Smooth muscle cell (in vitro differentiated cells): ENCODE measurements around the gene OR10J4. TPM values are rescaled to one million over a fixed set of nuclear protein-coding genes. Genes with fewer than 3 reads are reported as not detected.

ENCODE experiments used
- DNase-seq: peaks from one replicate; lab custom pipeline; 2025; ENCODE audit not compliant: unreplicated experiment; lab: John Stamatoyannopoulos, UW
- H2AFZ ChIP-seq: fragments of 200-600 bp; sonication (generic); 2 replicates; pipeline ENCODE4 v1.6.0; 2016; ENCODE audit warnings: antibody characterized with exemption, low read depth, mild to moderate bottlenecking
- H3F3A ChIP-seq: fragments of 200-600 bp; sonication (generic); 2 replicates; pipeline ENCODE4 v1.6.0; 2017; ENCODE audit warnings: antibody characterized with exemption, low read depth
- H3K27ac ChIP-seq: fragments of 200-600 bp; sonication (generic); 2 replicates; pipeline ENCODE4 v1.5.1; 2016; ENCODE audit warnings: low read depth, mild to moderate bottlenecking
- H3K27me3 ChIP-seq: fragments of 200-600 bp; sonication (generic); 2 replicates; pipeline ENCODE4 v1.6.1; 2016; ENCODE audit warnings: low read depth, mild to moderate bottlenecking
- H3K36me3 ChIP-seq: fragments of 200-600 bp; sonication (generic); 2 replicates; pipeline ENCODE4 v1.5.1; 2016; ENCODE audit warnings: low read depth
- H3K4me1 ChIP-seq: fragments of 200-600 bp; sonication (generic); 2 replicates; pipeline ENCODE4 v1.5.1; 2016; ENCODE audit warnings: low read depth
- H3K4me2 ChIP-seq: fragments of 200-600 bp; sonication (generic); 2 replicates; pipeline ENCODE4 v1.6.0; 2016; ENCODE audit warnings: mild to moderate bottlenecking
- H3K4me3 ChIP-seq: fragments of 200-600 bp; sonication (generic); 2 replicates; pipeline ENCODE4 v1.5.1; 2016; ENCODE audit warnings: mild to moderate bottlenecking
- H3K79me2 ChIP-seq: fragments of 200-600 bp; sonication (generic); 2 replicates; pipeline ENCODE4 v1.6.0; 2016; ENCODE audit warnings: low read depth, mild to moderate bottlenecking
- H3K9ac ChIP-seq: fragments of 200-600 bp; sonication (generic); 2 replicates; pipeline ENCODE4 v1.6.0; 2016; ENCODE audit warnings: low read depth
- H3K9me3 ChIP-seq: fragments of 200-600 bp; sonication (generic); replicated peaks from 2 replicates; pipeline ENCODE4 v1.5.1; 2016; ENCODE audit warnings: low read depth
- H4K20me1 ChIP-seq: fragments of 200-600 bp; sonication (generic); 2 replicates; pipeline ENCODE4 v1.6.0; 2016; ENCODE audit warnings: low read depth
- WGBS: methylation state at CpG from one replicate; pipeline ENCODE4 v1.1.7; 2016; ENCODE audit warnings: low lambda C conversion rate; 5-methylcytosine and 5-hydroxymethylcytosine counted together
- polyA plus RNA-seq: library from polyadenylated mRNA; unstranded; fragments of >200 nt; fragmentation: Nextera tagmentation; extraction: Ambion mirVana; gene quantifications from 2 replicates; pipeline ENCODE4 v1.2.1, GENCODE V29; 2016
- total RNA-seq: library from RNA; depleted of rRNA; stranded (reverse); fragments of >200 nt; gene quantifications from 2 replicates; pipeline ENCODE4 v1.2.3, GENCODE V29; 2014
- TF ChIP-seq, protein P1 (sequence below): fragments of 200-600 bp; sonication (generic); IDR thresholded peaks from 2 replicates; pipeline ENCODE4 v1.5.1; 2017; ENCODE audit warnings: borderline replicate concordance, mild to moderate bottlenecking, antibody characterized with exemption; ENCODE audit not compliant: insufficient read depth, poor library complexity, severe bottlenecking

Gene OR10J4
- total and polyA plus RNA-seq, 2 experiments from 2014 or later: not detected

DNA sequence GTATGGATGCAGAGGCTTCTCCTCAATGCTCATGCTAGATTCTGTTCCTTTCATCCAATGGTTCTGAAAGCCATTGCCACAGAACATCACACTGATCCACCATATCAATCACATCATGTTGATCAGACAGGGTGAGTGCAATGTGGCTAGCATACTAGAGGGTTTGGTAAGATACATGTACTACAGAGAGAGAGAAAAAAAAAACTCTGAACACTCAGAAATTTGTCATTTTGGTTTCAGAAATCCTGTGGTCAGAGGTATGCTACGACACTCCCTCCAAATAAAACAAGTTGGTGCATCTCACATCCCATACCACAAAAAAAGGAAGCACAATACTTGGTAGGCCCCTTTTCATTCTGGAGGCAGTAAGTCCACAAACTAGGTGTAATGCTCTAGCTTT, 42.9 kb downstream of the OR10J4 start:
- no peak overlapping the region for H3K9ac ChIP-seq
- WGBS: 43% methylated on average over 1 of the region's 1 CpG

More for the DNA sequence above, 42.9 kb downstream of the OR10J4 start:
- no peak for DNase-seq
- Histone ChIP-seq H2AFZ (no peak overlapping the region), H3K9me3 (peaks cover 9% of the 10 kb centered on the region), H3K27ac (no peak overlapping the region), H3K4me2 (no peak overlapping the region), H3K27me3 (no peaks in the 10 kb centered on the region), H3K4me3 (no peak overlapping the region), H3K79me2 (no peaks in the 10 kb centered on the region), H3K4me1 (no peaks in the 10 kb centered on the region), H3F3A (no peaks in the 10 kb centered on the region), H4K20me1 (no peaks in the 10 kb centered on the region), H3K36me3 (no peaks in the 10 kb centered on the region)
- TF ChIP-seq, protein P1, sequence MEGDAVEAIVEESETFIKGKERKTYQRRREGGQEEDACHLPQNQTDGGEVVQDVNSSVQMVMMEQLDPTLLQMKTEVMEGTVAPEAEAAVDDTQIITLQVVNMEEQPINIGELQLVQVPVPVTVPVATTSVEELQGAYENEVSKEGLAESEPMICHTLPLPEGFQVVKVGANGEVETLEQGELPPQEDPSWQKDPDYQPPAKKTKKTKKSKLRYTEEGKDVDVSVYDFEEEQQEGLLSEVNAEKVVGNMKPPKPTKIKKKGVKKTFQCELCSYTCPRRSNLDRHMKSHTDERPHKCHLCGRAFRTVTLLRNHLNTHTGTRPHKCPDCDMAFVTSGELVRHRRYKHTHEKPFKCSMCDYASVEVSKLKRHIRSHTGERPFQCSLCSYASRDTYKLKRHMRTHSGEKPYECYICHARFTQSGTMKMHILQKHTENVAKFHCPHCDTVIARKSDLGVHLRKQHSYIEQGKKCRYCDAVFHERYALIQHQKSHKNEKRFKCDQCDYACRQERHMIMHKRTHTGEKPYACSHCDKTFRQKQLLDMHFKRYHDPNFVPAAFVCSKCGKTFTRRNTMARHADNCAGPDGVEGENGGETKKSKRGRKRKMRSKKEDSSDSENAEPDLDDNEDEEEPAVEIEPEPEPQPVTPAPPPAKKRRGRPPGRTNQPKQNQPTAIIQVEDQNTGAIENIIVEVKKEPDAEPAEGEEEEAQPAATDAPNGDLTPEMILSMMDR: no peak

Other genes starting within 250 kb of the OR10J4 start
- 0.04 TPM in 1 of 2 replicates, not detected in the other for gene ACKR1, start 227.3 kb upstream of the OR10J4 start, total RNA-seq
- gene ACKR1, start 227.3 kb upstream of the OR10J4 start, polyA plus RNA-seq: 0.25 TPM in 1 of 2 replicates, not detected in the other
- not detected in 2 replicates for gene FCER1A, start 129.9 kb upstream of the OR10J4 start, total RNA-seq
- not detected in 2 replicates for gene FCER1A, start 129.9 kb upstream of the OR10J4 start, polyA plus RNA-seq
- gene OR10J1, start 7.5 kb downstream of the OR10J4 start, total RNA-seq: not detected in 2 replicates
- gene OR10J1, start 7.5 kb downstream of the OR10J4 start, polyA plus RNA-seq: not detected in 2 replicates
- gene OR10J5, start 103.8 kb downstream of the OR10J4 start, total RNA-seq: not detected in 2 replicates
- gene OR10J5, start 103.8 kb downstream of the OR10J4 start, polyA plus RNA-seq: not detected in 2 replicates
- not detected in 2 replicates for gene APCS, start 155.6 kb downstream of the OR10J4 start, total RNA-seq
- not detected in 2 replicates for gene APCS, start 155.6 kb downstream of the OR10J4 start, polyA plus RNA-seq